Urothelium cell line (cell line): ENCODE measurements around the gene CHST1.

Source experiments
- DNase-seq: peaks from one replicate; pipeline ENCODE4 v3.0.0; 2011; ENCODE audit warnings: low spot score, mixed read lengths
- FAIRE-seq: peaks from 2 replicates; lab custom pipeline; 2011; peaks lifted over from hg19 to GRCh38; lab: Jason Lieb, UNC

CHST1 gene

DNA sequence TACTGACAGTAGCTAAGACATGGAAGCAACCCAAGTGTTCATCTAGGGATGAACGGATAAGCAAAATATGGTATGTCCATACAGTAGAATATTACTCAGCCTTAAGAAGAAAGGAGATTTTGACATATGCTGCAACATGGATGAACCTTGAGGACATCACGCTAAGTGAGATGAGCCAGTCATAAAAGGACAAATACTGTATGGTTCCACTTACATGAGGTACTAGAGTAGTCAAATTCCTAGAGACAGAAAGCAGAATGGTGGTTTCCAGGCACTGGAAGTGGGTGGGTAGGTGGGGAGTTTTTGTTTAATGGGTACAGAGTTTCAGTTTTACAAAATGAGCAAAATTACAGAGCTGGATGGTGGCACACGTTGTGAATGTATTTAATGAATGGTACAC, 18.1 kb downstream of the CHST1 start:
- no peak for DNase-seq
- FAIRE-seq, result no peak

DNA sequence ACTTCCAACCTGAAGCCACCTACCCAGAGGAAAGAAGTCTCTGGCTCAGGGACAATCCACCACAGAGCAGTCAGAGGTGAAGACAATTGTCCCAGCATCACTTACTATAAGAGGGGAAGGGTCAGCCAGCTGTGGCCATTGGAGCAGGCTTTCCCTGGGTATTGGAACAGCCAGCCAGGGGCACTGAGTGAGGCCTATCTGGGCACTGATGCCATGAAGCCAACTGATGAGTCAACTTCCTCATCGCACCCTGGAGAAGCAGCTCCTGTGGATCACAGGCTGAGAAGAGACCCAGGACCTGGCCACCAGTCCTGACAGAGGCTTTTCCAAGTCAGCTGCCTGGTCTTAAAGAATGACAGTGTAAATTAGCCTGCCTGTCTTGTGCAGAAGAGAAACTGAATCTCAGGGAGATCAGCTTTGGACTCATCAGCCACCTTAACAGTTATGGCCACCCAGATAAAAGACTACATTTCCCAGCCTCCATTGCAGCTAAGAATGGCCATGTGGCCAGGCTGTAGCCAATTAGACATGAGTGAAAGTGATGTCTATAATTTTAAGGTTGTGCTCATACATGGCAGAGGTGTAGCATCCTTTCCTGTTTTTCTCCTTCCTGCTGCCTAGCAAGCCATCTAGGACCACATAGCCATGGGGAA, 19.0 kb downstream of the CHST1 start:
- FAIRE-seq (no peak), DNase-seq (no peak)

DNA sequence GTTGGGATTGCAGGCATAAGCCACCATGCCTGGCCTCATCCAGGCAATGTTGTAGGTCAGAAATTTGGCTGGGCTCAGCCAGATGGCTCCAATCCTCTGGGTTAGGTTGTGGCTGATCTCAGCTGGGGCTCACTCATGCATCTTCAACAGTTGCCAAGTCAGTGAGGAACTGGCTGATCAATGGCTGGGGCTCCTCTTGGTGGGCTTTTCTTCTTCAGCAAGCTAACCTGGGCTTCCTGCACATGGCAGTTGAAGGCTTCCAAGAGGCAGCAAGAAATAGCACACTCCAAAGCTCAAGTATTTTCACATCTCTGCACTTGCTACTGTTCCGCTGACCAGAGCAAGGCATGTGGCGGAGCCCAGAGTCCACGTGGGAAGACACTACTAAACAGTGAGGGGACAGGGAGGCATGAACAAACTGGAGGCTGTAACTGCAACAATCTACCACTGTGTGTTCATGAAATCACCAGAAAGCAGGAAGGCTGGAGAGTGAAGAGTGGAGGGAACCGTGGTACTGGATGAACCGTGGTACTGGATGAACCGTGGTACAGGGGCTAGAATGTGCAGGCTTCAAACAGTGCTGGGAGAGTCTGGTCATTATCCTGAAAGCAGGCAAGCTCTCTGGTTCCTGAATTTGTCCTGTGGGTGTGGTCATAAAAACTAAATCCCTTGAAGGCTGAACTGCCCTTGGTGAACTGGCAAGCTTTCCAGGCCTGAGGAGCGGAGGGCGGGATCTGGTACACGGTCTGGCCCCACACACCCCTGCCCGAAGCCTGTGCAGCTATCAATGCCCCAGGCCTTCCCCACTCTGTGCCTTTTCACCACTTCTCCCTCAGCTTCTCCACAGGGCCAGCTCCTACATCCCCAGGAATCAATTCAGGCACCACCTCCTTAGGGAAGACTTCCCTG, 20.2 kb downstream of the CHST1 start:
- DNase-seq (no peak), FAIRE-seq (no peak)

DNA sequence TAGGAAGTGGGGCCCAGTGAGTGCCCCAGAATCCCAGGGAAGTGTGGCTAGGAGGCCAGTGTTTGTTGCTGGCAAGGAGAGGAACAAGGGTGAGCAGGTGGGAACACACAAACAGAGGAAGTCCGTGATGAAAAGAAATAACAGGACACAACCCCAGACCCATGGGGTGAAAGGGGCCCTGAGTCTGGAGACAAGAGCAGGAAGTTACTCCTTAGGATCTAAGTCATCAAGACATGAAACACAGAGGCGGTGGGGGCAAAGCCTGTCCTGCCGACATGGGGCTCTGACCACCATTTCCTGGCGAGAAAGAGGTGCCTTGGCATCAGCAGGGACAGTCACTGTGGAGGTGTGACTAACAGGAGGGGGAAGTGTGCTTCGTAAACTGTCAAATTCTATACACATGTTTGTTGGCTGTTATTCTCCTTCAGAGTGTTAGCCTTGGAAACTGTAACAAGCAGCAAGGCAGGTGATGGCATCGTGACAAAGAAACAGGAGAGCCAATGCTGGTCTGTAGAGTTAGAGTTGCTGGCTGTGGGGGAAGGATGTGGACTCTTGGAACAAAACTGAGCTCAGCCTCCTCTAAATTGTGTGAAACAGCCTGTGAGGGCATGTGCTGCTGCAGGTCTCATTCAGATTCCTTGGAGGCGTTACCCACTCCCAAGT, 21.7 kb downstream of the CHST1 start:
- DNase-seq, result no peak
- no peak for FAIRE-seq

DNA sequence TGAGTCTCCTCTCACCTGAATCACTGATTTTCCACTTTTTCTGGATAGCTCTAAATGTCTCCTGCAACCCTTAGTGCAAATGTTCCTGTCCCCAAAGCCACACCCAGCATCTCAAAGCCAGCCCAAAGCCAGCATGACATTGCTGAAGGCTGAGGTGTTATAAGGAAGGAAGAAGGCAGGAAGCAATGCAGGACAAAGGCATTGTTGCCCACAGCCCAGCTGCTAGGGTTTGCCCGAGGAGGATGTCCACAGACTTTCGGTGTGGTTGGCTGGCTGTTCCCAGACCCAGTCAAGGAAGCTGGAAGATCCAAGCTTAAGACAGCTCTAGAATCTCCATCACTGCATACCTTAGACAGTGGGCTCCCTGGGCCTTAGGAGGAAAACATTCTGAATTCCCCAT, 23.5 kb downstream of the CHST1 start:
- DNase-seq (no peak), FAIRE-seq (no peak)

DNA sequence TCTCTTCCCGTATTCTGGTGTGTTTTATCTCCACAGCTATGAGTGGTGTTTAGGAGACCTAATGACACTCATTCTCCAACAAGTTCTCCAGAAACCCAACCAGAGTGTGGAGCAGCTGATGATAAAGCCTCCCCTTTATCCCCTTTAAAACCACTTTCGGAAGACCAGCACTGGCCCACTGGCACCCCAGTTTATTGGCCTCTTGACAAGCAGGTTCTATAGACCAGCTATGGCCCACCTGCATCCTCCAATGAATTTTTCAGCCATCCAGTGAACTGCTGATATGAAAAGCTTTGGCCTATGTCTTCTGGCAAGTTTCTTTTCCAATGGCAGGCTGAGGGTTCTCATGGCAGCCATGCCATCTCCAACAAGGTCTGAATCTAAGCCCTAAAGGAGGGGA, 27.4 kb downstream of the CHST1 start:
- DNase-seq (no peak), FAIRE-seq (no peak)

DNA sequence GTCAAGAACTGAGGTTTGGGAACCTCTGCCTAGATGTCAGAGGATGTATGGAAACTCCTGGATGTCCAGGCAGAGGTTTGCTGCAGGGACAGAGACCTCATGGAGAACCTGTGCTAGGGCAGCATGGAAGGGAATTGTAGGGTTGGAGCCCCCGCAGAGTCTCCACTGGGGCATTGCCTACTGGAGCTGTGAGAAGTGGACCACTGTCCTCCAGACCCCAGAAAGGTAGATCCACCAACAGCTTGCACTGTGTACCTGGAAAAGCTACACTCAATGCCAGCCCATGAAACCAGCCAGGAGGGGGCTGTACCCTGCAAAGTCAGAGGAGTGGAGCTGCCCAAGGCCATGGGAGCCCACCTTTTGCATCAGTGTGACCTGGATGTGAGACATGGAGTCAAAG, 29.5 kb downstream of the CHST1 start:
- no peak for DNase-seq
- no peak for FAIRE-seq

DNA sequence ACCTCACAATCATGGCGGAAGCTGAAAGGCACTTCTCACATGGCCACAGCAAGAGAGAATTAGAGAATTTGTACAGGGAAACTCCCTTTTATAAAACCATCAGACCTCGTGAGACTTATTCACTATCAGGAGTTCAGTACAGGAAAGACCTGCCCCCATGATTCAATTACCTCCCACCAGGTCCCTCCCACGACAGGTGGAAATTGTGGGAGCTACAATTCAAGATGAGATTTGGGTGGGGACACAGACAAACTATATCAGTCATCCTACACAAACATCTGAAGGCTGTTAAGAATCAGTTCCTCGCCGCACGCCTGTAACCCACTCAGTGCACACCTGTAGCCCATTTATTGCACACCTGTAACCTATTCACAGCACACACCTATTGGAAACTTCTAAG, 39.8 kb downstream of the CHST1 start:
- DNase-seq (no peak), FAIRE-seq (no peak)

DNA sequence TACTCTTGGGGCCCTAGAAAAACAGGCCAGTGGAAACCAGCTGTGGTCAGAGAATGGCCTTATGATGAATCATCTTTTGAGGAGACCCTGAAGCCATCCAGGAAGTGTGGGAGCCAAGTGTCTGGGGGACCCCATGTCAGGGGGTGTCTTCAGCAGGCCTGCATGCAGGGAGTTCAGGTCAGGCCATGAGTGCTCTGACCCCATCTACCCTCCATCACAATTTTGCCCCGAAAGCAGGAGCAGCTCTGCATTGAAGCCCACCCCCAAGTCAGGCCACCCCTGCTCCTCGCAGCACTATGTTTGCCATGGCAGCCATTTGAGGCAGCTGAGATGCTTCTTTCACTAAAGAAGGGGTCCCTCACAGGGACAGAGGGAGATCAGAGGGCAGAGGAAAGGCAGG, 41.3 kb downstream of the CHST1 start:
- DNase-seq (no peak), FAIRE-seq (no peak)

DNA sequence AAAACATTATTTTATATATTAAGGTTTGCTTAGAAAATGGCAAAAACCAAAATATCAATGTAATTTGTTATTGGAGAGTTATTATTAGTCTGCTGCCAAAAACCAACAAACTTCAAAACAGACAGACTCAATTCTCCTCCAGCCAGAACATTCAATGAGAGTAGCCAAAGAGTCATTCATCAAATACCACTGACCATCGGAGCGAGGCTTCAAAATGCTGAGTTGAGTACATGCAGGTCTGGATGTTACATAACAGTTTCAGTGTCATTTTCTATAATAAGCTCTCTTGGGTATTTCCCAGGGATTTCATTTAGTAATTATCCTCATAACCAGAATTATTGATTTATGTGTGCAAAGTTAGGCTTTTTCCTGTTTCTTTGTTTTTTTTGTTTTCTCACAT, 42.6 kb downstream of the CHST1 start:
- no peak for DNase-seq
- no peak for FAIRE-seq

DNA sequence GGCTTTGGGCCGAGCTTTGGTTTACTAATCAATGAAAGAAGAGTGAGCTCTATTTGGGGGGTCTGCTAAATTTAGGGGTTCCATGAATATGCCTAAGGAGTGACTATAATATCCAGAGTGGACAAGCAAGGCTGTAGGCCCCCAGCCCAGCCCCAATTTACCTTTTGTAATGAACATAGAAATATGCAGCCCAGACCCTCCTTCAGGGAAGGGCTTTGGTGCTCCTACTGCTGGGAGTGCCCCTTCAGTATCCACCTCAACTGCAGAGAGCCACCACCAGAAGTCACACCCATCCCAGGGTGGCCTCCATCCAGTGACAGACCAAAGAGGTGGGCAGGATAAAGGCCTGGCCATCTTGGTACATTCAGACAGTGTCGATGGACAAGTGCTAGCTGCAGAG, 43.1 kb downstream of the CHST1 start:
- DNase-seq, result no peak
- no peak for FAIRE-seq

DNA sequence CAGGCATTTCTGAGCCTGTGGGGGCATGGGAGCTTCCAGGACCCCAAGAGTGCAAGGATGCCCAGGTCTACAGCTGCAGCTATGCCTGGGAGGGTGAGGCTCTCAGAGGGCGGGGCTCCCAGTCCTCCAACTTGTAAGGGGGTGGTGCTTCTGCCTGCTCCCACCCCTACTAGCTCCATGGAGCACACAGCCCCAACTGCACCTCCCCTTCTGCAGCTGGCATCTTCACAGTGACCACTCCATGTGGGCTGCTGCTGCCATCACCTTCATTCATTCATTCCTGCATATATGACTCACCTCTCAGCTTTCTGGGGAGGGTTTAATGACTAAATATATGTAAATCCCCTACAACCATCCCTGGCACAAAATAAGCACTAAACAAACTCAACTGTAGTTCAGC, 43.8 kb downstream of the CHST1 start:
- DNase-seq (no peak), FAIRE-seq (no peak)

DNA sequence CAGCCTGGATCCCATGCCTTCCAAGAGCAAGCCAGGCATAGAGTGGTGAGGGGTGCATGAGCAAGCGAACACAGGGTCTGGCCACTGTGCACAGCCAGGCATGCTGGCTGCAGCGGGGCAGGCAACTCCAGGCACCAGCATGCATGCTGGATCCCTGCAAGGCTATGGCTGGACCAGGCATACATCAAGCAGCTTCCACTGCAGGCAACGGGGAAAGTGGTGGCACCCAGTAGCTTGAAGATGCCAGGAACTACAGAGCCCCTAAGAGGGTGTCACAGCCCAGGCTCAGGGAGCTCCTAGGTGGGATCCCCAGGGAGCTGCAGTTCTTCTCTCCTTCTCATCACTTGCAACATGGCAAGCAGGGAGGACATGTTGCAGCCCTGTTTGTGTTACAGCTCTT, 45.2 kb downstream of the CHST1 start:
- DNase-seq (no peak), FAIRE-seq (no peak)

DNA sequence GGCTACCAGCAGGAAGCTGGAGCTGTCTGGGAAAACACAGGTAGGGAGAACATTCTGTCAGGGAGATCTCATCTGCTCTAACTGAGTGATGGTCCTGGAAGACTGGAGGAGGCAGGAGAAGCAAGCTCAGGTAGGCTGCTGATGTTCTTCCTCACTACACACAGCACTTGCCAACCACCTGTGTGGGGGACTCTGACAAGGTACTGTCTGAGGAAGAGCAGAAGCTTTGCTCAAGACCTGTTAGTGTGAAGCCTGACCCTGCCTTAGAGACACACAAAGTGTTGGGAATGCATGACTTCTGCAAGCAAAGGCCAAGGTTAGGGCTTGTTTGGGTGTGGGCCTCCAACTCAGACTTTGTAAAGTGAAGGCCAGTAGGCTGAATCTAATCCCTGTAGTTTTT, 46.5 kb downstream of the CHST1 start:
- FAIRE-seq, result no peak
- no peak for DNase-seq

DNA sequence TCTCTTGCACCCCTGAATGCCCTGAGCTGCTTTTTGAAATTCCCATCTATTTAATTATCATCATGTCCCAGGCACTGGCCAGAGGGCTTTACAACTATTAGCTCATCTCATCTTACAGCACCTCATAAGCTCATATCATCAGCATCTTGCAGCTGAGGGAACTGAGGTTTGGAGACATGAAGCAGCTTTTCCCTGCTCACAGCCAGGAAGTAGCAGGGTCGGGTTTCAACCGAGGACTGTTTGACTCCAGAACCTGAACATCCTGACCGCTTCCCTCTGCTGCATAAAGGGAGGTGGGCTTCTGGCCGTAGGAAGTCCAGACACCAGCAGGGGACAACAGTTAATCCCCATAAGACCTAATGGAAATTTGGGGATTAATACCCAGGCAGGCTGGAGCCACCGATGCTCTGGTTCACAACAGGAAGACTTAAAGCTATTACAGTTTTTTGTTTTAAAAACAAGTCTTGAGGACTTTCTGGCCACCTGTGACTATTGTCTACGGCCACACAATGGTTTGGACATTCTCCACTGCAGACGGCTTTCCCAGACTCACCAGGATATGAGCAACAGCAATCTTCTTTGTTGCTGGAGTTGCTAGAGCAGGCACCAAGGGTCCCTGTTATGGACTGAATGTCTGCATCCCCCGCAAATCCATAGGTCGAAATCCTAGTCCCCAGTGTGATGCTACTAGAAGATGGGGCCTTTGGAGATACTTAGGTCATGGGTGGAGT, 47.4 kb downstream of the CHST1 start:
- DNase-seq (no peak), FAIRE-seq (no peak)

DNA sequence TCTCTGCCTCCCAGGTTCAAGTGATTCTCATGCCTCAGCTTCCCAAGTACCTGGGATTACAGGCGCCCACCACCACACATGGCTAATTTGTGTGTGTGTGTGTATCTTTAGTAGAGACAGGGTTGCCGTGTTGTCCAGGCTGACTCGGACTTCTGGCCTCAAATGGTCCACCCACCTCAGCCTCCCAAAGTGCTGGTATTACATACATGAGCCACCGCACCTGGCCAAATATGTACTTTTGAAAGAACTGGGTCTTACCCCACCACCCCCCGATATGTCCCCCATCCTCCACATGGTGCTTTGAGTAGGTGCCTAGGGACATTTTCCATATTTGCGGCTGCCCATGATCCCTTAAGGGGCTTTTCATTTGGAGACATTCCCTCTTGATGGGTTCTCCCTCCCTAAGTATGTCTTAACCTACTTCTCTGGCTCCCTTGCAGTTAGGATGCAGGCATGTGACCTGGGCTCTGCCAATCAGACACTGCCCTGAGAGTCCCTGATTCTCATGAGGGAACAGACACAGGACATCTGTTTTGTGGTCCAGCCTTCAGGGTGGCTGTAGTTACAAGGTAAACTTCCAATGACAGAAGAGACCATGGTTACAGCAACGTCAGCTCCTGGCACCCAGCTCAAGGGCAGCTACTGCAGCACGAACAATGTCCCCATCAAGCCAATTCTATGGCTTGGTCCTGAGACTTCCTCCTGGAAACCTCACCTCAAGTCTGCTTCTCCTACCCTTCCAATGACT, 48.4 kb downstream of the CHST1 start:
- FAIRE-seq, result no peak
- no peak for DNase-seq

DNA sequence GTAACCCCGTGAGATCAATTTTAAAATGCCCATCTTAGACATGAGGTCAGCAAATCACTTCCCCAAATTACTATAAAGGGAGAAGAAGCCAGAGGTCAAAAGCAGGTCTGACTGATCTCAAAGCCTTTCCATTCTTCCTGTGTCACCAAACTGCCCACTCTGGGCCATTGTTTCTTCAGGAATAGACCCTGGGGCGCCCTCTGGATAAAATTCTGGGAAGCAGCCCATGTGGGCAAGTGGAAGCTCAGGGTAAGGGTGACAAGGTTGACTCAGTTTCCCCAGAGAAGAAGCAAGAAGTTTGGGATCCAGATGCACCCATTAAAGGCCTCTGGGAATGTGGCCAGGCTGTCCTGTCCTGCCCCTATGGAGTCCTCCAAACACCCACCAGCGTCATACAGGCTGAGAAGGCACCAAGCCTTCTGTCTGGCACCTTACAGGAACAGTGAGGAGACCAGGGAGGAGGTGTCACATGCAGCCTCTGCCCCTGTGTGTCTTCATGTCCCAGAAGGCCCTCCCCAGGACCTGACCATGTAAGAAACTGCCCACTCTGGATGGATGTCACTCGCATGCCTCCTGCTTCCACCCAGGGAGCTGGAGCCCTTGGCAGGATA, 50.1 kb downstream of the CHST1 start:
- DNase-seq (no peak), FAIRE-seq (no peak)

DNA sequence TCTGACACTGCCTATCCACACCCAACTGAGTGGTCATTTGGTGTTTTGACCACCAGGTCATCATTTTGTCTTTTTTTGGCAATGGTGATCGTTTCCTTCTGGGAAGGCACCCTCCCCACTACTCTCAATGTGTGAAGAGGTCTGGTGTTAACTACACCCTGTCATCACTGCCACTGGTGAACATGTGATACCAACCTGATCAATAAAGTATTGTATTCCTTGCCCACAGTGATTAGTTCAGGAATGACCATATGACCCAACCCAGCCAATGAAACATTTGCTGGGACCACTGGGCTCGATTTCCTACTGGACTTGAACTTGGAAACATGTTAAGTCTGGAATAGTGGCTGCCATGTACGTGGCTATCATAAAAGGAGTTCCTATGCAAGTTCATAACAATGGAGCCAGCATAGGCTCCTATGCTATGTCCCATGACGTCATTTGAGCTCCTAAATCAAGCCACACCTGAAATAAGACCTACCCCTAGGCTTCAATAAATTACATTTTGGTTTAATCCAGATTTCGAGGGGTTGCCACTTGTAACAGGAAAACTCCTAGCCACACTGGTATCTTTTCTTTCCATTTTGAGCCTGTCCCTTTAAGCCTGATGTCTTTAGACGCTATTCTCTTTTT, 51.1 kb downstream of the CHST1 start:
- FAIRE-seq (no peak), DNase-seq (no peak)

DNA sequence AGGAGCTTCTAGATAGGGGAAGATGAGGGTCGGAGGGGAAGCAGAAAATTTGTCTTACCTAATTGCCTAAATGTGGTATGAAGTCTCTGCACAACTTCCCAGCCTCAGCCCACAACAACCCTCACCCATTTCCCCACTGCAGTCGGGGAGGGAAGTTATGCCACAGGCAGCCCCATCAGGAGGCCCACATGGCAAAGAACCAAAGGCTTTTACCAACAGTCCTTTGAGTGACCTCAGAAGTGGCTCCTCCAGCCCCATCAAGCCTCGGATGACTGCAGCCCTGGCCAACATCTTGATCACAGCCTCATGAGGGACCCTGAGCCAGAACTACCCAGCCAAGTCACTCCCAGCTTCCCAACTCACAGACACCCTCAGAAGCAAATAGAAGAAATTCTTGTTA, 54.8 kb downstream of the CHST1 start:
- DNase-seq (no peak), FAIRE-seq (no peak)

DNA sequence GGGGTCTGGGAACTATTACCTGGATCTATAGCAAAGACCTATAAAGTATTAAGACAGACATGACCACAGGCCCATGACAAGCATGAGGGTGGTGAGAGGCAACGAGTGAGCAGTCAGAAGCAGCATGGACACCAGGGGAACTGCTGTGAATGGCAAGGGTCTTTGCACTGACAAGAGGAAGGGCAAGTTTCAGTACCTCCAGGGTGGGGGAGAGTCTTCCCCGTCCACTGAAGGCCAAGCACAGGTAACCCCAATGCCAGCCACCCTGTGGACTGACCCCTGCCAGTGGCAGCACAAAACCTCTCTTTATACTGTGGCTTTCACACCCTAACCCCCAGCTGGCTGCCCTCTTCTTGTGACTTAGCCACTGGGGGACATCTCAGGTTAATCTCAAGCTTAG, 55.5 kb downstream of the CHST1 start:
- DNase-seq (no peak), FAIRE-seq (no peak)
